ENCODE measurements around the gene BBOX1.

- TF ChIP-seq SIN3A (conservative IDR thresholded peaks at IDR 0.05 in 1 of 2, IDR thresholded peaks at IDR 0.05 in 1 of 2; ENCODE audit: low read depth in 1 of 2, low read length in 2 of 2) (no peak), USF2 (IDR thresholded peaks at IDR 0.05; ENCODE audit: low read length) (no peak), POLR2A (IDR thresholded peaks at IDR 0.05; ENCODE audit: control extremely low read depth in 1 of 2, low read depth in 2 of 2, low read length in 2 of 2) (no peak), ATF3 (IDR thresholded peaks at IDR 0.05; ENCODE audit: insufficient read depth, low read depth, low read length) (no peak), YY1 (IDR thresholded peaks at IDR 0.05; ENCODE audit: low read depth, low read length) (no peak), EGR1 (IDR thresholded peaks at IDR 0.05; ENCODE audit: borderline replicate concordance, low read depth, low read length) (no peak), JUND (IDR thresholded peaks at IDR 0.05; ENCODE audit: low read length) (no peak)
- TF ChIP-seq, protein P1, sequence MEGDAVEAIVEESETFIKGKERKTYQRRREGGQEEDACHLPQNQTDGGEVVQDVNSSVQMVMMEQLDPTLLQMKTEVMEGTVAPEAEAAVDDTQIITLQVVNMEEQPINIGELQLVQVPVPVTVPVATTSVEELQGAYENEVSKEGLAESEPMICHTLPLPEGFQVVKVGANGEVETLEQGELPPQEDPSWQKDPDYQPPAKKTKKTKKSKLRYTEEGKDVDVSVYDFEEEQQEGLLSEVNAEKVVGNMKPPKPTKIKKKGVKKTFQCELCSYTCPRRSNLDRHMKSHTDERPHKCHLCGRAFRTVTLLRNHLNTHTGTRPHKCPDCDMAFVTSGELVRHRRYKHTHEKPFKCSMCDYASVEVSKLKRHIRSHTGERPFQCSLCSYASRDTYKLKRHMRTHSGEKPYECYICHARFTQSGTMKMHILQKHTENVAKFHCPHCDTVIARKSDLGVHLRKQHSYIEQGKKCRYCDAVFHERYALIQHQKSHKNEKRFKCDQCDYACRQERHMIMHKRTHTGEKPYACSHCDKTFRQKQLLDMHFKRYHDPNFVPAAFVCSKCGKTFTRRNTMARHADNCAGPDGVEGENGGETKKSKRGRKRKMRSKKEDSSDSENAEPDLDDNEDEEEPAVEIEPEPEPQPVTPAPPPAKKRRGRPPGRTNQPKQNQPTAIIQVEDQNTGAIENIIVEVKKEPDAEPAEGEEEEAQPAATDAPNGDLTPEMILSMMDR (IDR thresholded peaks at IDR 0.05; ENCODE audit: control extremely low read depth in 1 of 3, insufficient read depth in 1 of 3, low read depth in 1 of 3, low read length in 3 of 3), result no peak
These were observed 43.9 kb downstream of the BBOX1 start for GRCh38 chr11:27084518-27084917.

All from H1 (cell line).